ENCODE data around the gene ACTG1.

DNA sequence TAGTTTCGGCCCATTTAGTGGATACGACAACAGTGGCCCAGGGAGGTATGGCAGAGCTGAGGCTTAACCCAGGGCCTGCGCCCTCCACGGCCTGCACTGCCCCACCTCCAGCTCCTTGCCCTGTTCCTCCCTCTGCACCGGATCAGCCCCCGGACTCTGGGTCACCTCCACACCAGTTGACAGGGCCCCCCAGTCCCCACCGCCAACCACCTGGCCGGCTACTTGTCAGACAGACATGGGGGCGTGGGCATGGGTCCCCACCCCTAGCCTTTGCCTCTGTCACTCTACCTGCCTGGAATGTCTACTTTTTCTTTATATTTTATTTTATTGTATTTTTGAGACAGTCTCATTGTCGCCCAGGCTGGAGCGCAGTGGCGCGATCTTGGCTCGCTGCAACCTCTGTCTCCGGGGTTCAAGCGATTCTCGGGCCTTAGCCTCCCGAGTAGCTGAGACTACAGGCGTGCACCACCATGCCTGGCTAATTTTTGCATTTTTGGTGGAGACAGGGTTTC is 3.0 kb upstream of the ACTG1 start:
- TF ChIP-seq ZNF274 (IDR thresholded peaks at IDR 0.05; ENCODE audit: low read depth, low read length) (no peak), SUZ12 (IDR thresholded peaks at IDR 0.05; ENCODE audit: extremely low read depth, insufficient read depth, insufficient read length) (no peak), YY1 (IDR thresholded peaks at IDR 0.05; ENCODE audit: insufficient read depth, insufficient read length) (no peak)

Measured in NT2/D1 (cell line).